ENCODE measurements around the gene INSR. TPM values are rescaled to one million over a fixed set of nuclear protein-coding genes. Genes with fewer than 3 reads are reported as not detected.

INSR gene
- total RNA-seq, 1 donor from 2014 or later, result 44.7 TPM

GRCh38 chr19:7333198-7334118 is 39.2 kb upstream of the INSR start:
- Mint-ChIP-seq H3K9me3 (no peaks in the 10 kb centered on the region), H3K4me1 (no peaks in the 10 kb centered on the region), H3K27ac (no peak overlapping the region), H3K36me3 (no peaks in the 10 kb centered on the region), H3K4me3 (no peak overlapping the region), H3K27me3 (ENCODE audit: low read depth) (peaks cover 12% of the 10 kb centered on the region)
- DNase-seq (ENCODE audit: low spot score in 2 of 2, unreplicated experiment in 2 of 2), result no peak
- no peak for TF ChIP-seq CTCF (IDR thresholded peaks at IDR 0.05; ENCODE audit: unreplicated experiment)

DNA sequence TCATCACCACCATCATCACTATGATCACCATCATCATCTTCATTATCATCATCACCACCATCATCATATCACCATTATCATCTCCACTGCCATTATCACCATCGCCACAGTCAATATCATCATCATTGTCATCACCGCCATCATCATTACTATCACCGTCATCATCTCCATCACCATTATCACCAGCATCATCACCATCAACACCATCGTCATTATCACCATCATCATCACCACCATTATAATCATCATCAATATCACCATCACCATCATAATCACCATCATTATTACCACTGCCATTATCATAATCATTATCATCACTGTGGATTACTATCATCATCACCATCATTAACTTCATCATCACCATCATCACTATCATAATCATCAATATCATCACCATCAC is 37.2 kb upstream of the INSR start:
- Mint-ChIP-seq H3K27ac (no peak overlapping the region), H3K9me3 (peaks cover 2% of the 10 kb centered on the region), H3K36me3 (no peaks in the 10 kb centered on the region), H3K27me3 (ENCODE audit: low read depth) (peaks cover 9% of the 10 kb centered on the region), H3K4me3 (no peak overlapping the region), H3K4me1 (no peaks in the 10 kb centered on the region)
- TF ChIP-seq CTCF (IDR thresholded peaks at IDR 0.05; ENCODE audit: unreplicated experiment), result no peak
- DNase-seq (ENCODE audit: low spot score in 2 of 2, unreplicated experiment in 2 of 2), result no peak

GRCh38 chr19:7328647-7329046 is 34.4 kb upstream of the INSR start:
- no peak for DNase-seq (ENCODE audit: low spot score in 2 of 2, unreplicated experiment in 2 of 2)
- no peak for TF ChIP-seq CTCF (IDR thresholded peaks at IDR 0.05; ENCODE audit: unreplicated experiment)
- H3K4me1 Mint-ChIP-seq, result no peaks in the 10 kb centered on the region
- no peak overlapping the region for H3K27ac Mint-ChIP-seq
- H3K4me3 Mint-ChIP-seq, result no peak overlapping the region
- no peaks in the 10 kb centered on the region for H3K36me3 Mint-ChIP-seq
- H3K27me3 Mint-ChIP-seq (ENCODE audit: low read depth), result peaks cover 4% of the 10 kb centered on the region
- peaks cover 19% of the 10 kb centered on the region for H3K9me3 Mint-ChIP-seq

- DNase-seq (ENCODE audit: low spot score in 2 of 2, unreplicated experiment in 2 of 2), result no peak
- H3K9me3 Mint-ChIP-seq, result peaks cover 19% of the 10 kb centered on the region
- TF ChIP-seq CTCF (IDR thresholded peaks at IDR 0.05; ENCODE audit: unreplicated experiment), result no peak
- no peaks in the 10 kb centered on the region for H3K4me1 Mint-ChIP-seq
- H3K4me3 Mint-ChIP-seq, result no peak overlapping the region
- no peak overlapping the region for H3K27ac Mint-ChIP-seq
- H3K27me3 Mint-ChIP-seq (ENCODE audit: low read depth), result peaks cover 2% of the 10 kb centered on the region
- H3K36me3 Mint-ChIP-seq, result no peaks in the 10 kb centered on the region
These were observed 33.6 kb upstream of the INSR start for GRCh38 chr19:7327802-7328201.

DNA sequence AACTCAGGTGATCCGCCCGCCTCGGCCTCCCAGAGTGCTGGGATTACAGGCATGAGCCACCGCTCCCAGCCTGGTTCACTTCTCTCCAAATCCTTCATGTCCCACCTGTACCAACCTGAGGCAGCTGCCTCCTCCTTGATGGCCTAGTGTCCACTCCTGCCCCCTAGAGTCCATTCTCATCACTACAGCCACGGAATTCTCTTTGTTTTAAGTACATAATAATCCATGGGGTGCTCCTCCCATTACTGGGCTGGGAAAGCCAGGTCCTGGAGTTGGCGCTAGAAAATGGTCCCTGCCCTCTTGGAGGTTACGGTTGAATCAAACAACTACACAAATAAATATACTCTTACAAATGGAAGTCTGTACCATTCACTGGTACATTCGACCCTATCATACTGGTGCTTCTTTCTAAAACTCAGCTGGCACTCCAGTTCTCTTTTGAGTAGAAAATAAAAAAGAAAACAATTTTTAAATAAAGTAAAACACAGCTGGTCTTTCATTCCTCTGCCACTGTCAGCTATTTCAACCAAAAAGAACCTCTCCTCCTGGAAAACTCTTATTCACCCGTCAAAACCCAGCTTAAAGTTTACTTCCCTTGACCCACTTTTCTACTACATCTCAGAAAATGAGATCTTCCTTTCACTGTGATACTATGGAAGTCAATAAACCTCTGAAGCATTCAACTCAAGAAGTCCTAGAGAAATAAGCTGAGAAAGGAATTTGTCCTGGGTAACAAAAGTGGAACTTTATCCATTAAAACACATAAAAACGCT is 32.1 kb upstream of the INSR start:
- Mint-ChIP-seq H3K27me3 (ENCODE audit: low read depth) (peaks cover 2% of the 10 kb centered on the region), H3K9me3 (peaks cover 19% of the 10 kb centered on the region), H3K27ac (no peak overlapping the region), H3K4me3 (no peak overlapping the region), H3K36me3 (no peaks in the 10 kb centered on the region), H3K4me1 (no peaks in the 10 kb centered on the region)
- TF ChIP-seq CTCF (IDR thresholded peaks at IDR 0.05; ENCODE audit: unreplicated experiment), result peak; percentile 23
- DNase-seq (ENCODE audit: low spot score in 2 of 2, unreplicated experiment in 2 of 2), result no peak

Data from mesothelial cell of epicardium (in vitro differentiated cells).